H1 (cell line): ENCODE data around the gene JDP2. TPM values are rescaled to one million over a fixed set of nuclear protein-coding genes. Genes with fewer than 3 reads are reported as not detected.
A peak's percentile ranks its signal among the peaks of the same experiment; 100 is the strongest.

Experiments
- KDM4A ChIP-seq: IDR thresholded peaks from one replicate; pipeline ENCODE4 v1.7.1; 2012; ENCODE audit warnings: low read depth, mild to moderate bottlenecking, moderate library complexity, low read length, inconsistent platforms; ENCODE audit not compliant: severe bottlenecking
- polyA plus RNA-seq, 7 experiments: library from polyadenylated mRNA; depleted of rRNA in 3 of 7; stranded (reverse) in 5 of 7; unstranded in 2 of 7; fragments of >200 nt in 5 of 7; fragments of 200-250 nt in 2 of 7; gene quantifications; 1 replicate in 5 of 7; 2 replicates in 1 of 7; 4 replicates in 1 of 7; pipeline versions ENCODE4 v1.2.1 to v1.2.3, GENCODE V29; 2011 to 2013; ENCODE audit warnings: missing spikeins in 2 of 7, mixed read lengths in 2 of 7
- total RNA-seq: library from RNA; stranded (reverse); fragmentation: NEBNext Ultra II Directional; extraction: Animal tissue kit (Norgen Biotek cat#: 25700); gene quantifications from 2 replicates; pipeline ENCODE4 v1.2.1, GENCODE V29; 2021

The JDP2 gene
- total and polyA plus RNA-seq, 2 of the 8 experiments (the other 6 are each of a cell fraction or from before 2014, with no cell fraction given), result 8.9 to 27.2 TPM

GRCh38 chr14:75428230-75429104 lies 645 bp downstream of the JDP2 start (continued):
- TF ChIP-seq KDM4A, result peak; percentile 47
